Measurements from ENCODE around the gene ORC6. TPM values are rescaled to one million over a fixed set of nuclear protein-coding genes. Genes with fewer than 3 reads are reported as not detected.

Gene ORC6
- total and polyA plus RNA-seq, 9 of the 15 experiments (the other 6 are each of a cell fraction or from before 2014, with no cell fraction given) = 18.7 to 71.4 (median 47.0) TPM

- TF ChIP-seq CREB3L1 (IDR thresholded peaks at IDR 0.05; ENCODE audit: borderline replicate concordance, low read depth) (0 out of 2 replicates have a peak, but pooled peaks have one; percentile 22), CHAMP1 (IDR thresholded peaks at IDR 0.05) (no peak), ARID4B (CRISPR knock-in tag; IDR thresholded peaks at IDR 0.05) (peak; percentile 91), ZNF121 (CRISPR knock-in tag; conservative IDR thresholded peaks at IDR 0.05) (no peak), DMBX1 (CRISPR knock-in tag; IDR thresholded peaks at IDR 0.05; ENCODE audit: borderline replicate concordance) (0 out of 2 replicates have a peak, but pooled peaks have one; percentile 10), SRSF7 (optimal IDR thresholded peaks at IDR 0.05; ENCODE audit: low read depth, low read length) (no peak), HMGXB4 (CRISPR knock-in tag; IDR thresholded peaks at IDR 0.05) (peak; percentile 40; the same call in 1 of the 2 replicates), ZNF41 (CRISPR knock-in tag; conservative IDR thresholded peaks at IDR 0.05) (0 out of 2 replicates have a peak, but pooled peaks have one; percentile 14), OTX1 (CRISPR knock-in tag; IDR thresholded peaks at IDR 0.05) (0 out of 2 replicates have a peak, but pooled peaks have one; percentile 14), GATA2 (CRISPR knock-in tag; IDR thresholded peaks at IDR 0.05) (no peak), ZBTB1 (CRISPR knock-in tag; IDR thresholded peaks at IDR 0.05; ENCODE audit: borderline replicate concordance, low read depth) (peak; percentile 28; the same call in 1 of the 2 replicates), YY1 (IDR thresholded peaks at IDR 0.05; ENCODE audit: borderline replicate concordance in 1 of 3, control insufficient read depth in 1 of 3, extremely low read depth in 1 of 3, insufficient read depth in 3 of 3, insufficient read length in 1 of 3, insufficient replicate concordance in 2 of 3, low read depth in 1 of 3, low read length in 2 of 3) (peak in 1 of 3 experiments; percentile 75), CBFA2T2 (conservative IDR thresholded peaks at IDR 0.05) (peak; percentile 52), COPS2 (conservative IDR thresholded peaks at IDR 0.05) (no peak), TOE1 (IDR thresholded peaks at IDR 0.05; ENCODE audit: borderline replicate concordance) (peak; percentile 97), TOE1 (CRISPR knock-in tag; IDR thresholded peaks at IDR 0.05; ENCODE audit: borderline replicate concordance, low read depth) (no peak)
Measured at GRCh38 chr16:46688654-46689364, 650 bp upstream of the ORC6 start, which contains the start of gene VPS35 (continued).
